EH (cell line): ENCODE data around the gene SLC25A21.
"Not testable (repeated sequence)": the region's sequence is repeated elsewhere in the genome, so short reads cannot be mapped to it uniquely, and the experiment has no call there.

ENCODE experiments used
- DNase-seq: peaks from one replicate; pipeline ENCODE4 v3.0.0-alpha.2; 2015; ENCODE audit warnings: low read depth

Gene SLC25A21

DNA sequence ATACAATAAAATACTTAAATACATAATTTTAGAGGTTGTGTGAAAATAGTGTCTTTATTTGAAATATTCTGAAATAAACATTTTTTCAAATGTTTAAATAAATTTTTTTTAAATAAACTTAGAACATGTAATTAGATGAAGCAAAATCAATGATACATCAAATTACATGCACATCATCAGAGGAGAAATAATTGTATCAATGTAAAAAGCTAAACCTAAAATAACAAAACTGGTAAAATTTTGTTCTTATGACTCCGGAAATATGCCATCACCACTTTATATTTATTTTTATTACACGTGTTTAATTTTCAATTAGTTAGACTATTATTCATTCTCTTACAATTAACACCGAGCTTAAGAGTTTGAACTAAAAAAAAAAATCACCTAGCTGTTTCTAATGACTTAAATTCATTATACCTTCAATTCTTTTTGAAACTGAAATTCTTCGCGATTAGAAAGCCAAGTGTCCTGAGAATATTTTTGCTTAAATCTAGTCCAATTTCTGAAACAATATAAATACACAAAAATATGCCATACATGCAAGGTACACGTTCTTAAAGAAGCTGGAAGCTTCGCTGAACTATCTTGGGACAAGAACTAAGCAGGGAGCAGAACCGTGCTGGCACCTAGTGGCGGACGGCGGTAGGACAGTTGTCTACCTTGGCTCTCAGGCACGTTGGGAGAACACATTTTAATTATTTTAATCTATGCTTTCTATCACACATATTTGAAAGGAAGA is 230.5 kb downstream of the SLC25A21 start:
- DNase-seq = peak; percentile 64

- DNase-seq = no peak
These were observed 231.9 kb downstream of the SLC25A21 start for GRCh38 chr14:36940476-36940875.

GRCh38 chr14:36939265-36939664 is 233.1 kb downstream of the SLC25A21 start:
- DNase-seq = no peak

GRCh38 chr14:36938678-36939077 is 233.7 kb downstream of the SLC25A21 start:
- DNase-seq = no peak

- DNase-seq = peak; percentile 71
These were observed 236.3 kb downstream of the SLC25A21 start for GRCh38 chr14:36935976-36936678.

GRCh38 chr14:36934304-36934703 is 238.1 kb downstream of the SLC25A21 start:
- DNase-seq = no peak

DNA sequence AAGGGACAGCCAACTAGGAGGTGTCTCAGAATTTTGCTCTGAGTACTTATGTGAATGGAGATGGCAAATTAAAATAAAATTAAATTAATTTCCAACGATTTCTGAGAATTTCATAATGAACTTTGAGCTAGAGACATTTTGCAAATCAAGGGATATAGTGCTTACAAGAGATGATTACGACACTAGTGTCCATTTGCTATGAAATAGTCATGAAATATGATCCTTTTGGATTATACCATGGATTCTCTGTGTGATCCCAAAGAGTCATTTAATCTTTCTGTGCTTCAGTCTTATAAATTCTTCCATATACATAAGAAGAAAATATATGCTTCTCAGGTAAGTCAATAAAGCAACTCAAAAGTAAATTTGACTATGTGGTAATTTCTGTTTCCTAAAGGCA is 240.6 kb downstream of the SLC25A21 start:
- DNase-seq = no peak

GRCh38 chr14:36928432-36928831 is 244.0 kb downstream of the SLC25A21 start:
- no peak for DNase-seq

DNA sequence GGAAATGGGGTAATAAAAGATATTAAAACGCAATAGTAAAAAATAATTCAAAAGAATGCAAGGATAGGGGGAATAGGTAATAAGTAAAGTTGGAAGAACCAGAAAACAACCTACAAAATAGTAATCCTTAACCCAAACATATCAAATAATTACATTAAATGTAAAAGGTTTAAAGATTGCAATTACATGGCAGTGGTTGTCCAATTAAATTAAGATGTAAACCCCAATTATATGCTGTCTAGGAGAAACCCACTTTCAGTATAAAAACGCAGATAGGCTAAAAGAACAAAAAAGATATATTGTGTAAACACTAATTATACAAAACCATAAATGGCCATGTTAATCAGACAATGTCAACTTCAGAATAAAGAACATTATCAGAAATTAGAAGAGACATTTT is 247.3 kb downstream of the SLC25A21 start:
- DNase-seq = no peak

- DNase-seq = no peak
These were observed 255.7 kb downstream of the SLC25A21 start for GRCh38 chr14:36916668-36917067.

GRCh38 chr14:36915081-36915480 is 257.3 kb downstream of the SLC25A21 start:
- DNase-seq = no peak

DNA sequence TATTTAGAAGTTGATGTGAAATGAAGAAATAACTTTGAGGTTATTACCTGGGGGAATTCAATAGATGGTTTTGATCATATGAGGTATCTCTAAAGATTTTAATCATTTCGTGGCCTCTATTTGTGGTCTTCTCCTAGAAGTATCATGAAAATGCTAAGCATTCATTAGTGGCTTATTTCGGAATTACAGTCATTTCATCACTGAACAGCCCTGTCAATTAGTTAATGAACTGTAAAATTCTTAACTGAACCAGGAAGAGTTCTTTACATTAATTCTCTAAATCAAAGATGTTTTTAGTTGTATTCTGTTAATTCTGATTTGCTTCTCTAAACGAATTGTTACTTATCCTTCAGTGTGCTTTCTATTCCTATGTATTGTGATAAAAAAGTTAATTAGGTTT is 261.8 kb downstream of the SLC25A21 start:
- DNase-seq = no peak

DNA sequence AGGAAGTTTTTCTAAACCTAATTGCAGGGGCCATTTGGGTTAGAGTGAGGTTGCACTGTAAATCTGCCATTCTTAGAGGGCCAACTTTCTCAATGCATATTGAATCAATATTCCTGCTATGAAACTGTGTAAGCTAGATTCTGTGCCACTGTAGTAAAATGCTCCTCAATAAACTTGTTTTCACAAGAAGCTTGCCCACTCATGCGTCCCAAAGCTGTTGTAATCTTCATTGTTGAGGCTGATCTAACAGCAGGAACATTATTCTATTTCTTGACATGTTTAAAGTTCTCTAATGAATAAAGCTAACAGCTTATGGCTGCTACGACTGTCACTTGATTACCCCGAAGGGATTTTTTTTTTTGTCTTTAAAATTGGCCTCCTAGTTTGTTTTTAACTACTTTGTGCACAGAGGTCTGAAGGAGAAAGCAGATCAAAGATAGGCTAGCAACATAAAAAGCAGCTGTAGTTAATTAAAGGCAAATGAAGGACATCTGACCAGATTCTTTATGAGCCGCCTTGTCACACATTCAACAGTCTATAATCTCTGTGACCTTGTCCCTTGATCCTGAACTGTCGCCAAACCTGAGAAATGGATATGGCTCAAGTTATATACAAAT is 267.0 kb downstream of the SLC25A21 start:
- DNase-seq = no peak

DNA sequence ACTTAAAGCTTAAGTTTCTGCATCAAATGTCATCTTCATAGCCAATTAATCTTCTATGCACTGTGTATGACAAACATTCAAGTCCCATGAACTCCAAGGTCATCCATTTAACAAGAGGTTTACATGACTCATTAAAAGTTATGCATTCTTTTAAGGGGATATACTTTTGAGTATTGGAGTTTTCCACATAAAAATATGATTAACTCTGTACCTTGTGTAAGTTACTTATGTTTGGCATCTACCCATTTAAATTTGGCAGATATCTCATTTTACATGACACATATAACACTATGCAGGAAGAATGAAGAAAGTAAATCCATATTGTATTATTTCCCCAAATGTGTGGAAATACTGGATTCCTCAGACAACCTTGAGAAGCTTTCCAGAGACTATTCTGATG is 270.5 kb downstream of the SLC25A21 start:
- DNase-seq = peak; percentile 4

GRCh38 chr14:36900846-36901245 is 271.6 kb downstream of the SLC25A21 start:
- DNase-seq = no peak

DNA sequence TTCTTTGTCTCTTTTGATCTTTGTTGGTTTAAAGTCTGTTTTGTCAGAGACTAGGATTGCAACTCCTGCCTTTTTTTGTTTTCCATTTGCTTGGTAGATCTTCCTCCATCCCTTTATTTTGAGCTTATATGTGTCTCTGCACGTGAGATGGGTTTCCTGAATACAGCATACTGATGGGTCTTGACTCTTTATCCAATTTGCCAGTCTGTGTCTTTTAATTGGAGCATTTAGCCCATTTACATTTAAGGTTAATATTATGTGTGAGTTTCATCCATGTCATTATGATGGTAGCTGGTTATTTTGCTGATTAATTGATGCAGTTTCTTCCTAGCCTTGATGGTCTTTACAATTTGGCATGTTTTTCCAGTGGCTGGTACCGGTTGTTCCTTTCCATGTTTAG is 276.1 kb downstream of the SLC25A21 start:
- not testable (repeated sequence) for DNase-seq

DNA sequence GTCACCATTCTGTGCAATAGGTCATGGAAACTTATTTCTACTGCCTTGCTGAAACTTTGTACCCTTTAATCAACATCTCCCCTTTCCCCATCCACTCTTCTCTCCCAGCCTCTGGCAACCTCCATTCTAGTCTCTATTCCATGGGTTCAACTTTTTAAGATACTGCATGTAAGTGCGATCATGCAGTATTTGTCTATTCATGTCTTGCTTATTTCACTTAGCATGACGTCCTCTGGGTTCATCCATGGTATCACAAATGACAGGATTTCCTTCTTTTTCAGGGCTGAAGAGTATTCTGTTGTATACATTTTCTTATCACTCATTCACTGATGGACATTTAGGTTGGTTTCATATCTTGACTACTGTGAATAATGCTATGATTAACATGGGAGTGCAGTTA is 288.4 kb downstream of the SLC25A21 start:
- DNase-seq = no peak

- DNase-seq = no peak
These were observed 292.1 kb downstream of the SLC25A21 start for GRCh38 chr14:36880276-36880675.

DNA sequence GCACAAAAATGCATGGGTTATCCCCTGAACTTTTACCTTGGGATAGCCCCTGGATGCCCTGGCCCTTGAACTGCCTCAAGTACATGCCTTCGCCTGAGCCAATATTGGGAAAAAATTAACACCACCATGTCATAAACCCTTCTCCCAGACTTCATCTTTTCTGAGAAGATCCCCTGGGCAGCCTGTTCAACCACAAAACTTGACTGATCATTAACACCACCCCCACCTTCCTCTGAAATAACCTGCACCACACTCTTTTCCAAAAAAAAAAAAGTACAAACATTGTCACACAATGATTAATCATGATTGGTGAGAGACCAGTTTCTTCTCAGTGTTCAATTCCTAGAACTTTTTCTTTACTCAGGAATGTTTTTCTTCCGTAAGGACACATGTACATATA is 292.8 kb downstream of the SLC25A21 start:
- DNase-seq = no peak

GRCh38 chr14:36874396-36875138 is 297.8 kb downstream of the SLC25A21 start:
- no peak for DNase-seq

- no peak for DNase-seq
These were observed 301.6 kb downstream of the SLC25A21 start for GRCh38 chr14:36870776-36871175.

DNA sequence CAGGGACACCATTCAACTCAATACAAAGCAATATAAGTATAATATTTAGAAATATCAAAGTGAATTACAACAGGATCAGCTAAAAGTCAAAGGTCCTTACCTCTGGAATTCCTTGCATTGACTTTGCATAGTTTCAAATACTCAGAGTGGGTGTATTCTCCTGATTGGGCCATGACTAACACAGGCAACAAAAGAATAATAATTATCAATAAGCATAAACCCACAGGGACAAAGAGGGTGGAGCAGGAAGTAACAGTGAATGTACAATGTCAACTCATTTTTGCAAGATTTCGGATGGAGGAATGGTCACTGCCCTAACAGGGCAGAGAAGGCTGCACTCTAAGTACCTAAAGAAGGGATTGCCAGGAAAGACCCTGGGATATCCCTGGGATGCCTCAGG is 303.3 kb downstream of the SLC25A21 start:
- no peak for DNase-seq

DNA sequence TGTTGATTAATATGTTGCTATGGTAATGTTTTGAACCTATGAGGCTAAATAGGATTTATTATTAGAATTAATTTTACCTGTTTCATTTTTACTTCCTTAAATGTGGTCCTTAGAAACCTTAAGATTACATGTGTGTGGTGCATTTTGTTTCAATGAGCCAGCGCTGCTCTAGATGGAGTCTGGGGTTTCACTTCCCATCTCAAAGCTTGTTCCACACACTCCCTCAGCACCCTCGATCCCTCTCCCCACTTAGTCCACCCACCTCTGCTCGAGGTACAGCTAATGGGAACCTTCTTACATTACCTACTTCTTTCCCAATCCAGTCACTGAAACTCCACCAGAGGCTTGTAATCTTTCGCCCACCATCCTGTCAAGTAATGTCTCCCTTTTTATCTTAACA is 305.5 kb downstream of the SLC25A21 start:
- DNase-seq = no peak
